Measurements from ENCODE around the gene NUP160. TPM values are rescaled to one million over a fixed set of nuclear protein-coding genes. Genes with fewer than 3 reads are reported as not detected.
"Not testable (repeated sequence)": the region's sequence is repeated elsewhere in the genome, so short reads cannot be mapped to it uniquely, and the experiment has no call there.

The NUP160 gene
- total and polyA plus RNA-seq, 2 donors: 18.8 to 89.7 TPM

DNA sequence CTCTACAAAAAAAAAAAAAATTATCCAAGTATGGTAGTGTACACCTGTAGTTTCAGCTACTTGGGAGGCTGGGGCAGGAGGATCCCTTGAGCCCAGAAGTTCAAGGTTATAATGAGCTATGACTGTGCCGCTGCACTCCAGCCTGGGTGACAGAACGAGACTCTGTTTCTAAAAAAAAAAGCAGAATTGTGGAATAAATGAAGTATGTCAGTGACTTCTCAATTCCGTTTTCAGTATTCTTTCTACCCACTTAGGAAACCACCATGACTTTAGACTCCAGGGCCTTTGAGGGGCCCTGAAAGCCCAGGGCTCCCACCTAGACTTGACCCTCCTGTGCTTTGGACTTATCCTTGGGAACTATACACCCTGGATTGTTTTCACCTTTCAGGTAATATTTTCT lies 6.5 kb upstream of the NUP160 start:
- H3K4me1 ChIP-seq (ENCODE audit: insufficient read depth): no peaks in the 10 kb centered on the region
- H3K36me3 ChIP-seq (ENCODE audit: insufficient read depth): no peaks in the 10 kb centered on the region
- DNase-seq (ENCODE audit: extremely low spot score): no peak
- no peak overlapping the region for H3K27ac ChIP-seq (ENCODE audit: low read depth)
- 89% methylated on average over 3 of the region's 3 CpGs for WGBS
- H3K4me3 ChIP-seq (ENCODE audit: low read depth, low read length): no peak overlapping the region

DNA sequence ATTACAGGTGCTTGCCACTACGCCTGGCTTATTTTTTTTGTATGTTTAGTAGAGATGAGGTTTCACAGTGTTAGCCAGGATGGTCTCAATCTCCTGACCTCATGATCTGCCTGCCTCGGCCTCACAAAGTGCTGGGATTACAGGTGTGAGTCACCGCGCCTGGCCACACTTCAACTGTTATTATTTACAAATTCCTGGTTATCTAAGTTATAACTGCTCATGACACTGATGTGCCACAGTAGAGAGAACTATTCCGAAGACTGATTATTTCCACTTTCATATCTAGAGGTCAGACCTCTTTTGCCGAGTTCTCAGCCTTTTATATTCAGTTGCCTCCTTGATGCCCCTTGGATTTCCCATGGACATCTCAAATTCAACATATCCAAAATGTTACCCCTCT lies 3.9 kb upstream of the NUP160 start:
- no peaks in the 10 kb centered on the region for H3K4me1 ChIP-seq (ENCODE audit: insufficient read depth)
- no peak for DNase-seq (ENCODE audit: extremely low spot score)
- no peak overlapping the region for H3K27ac ChIP-seq (ENCODE audit: low read depth)
- WGBS: 85% methylated on average over 6 of the region's 6 CpGs
- H3K36me3 ChIP-seq (ENCODE audit: insufficient read depth): no peaks in the 10 kb centered on the region
- no peak overlapping the region for H3K4me3 ChIP-seq (ENCODE audit: low read depth, low read length)

DNA sequence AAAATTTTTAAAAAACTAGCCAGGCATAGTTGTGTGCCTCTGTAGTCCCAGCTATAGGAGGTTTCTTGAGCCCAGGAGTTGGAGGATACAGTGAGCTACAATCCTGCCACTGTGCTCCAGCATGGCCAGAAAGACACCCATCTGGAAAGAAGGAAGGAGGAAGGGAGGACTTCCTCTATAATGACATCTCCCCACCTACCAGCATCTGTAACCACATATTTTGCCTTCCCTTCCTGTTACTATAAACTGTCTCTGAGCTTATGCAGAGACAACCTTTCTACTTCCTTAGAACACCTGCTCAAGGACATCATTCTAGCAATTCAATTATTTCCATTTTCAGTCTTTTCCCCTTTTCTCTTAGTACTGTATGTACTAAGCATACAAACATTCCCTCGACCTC lies 2.2 kb upstream of the NUP160 start:
- no peak overlapping the region for H3K4me3 ChIP-seq (ENCODE audit: low read depth, low read length)
- no peaks in the 10 kb centered on the region for H3K36me3 ChIP-seq (ENCODE audit: insufficient read depth)
- H3K27ac ChIP-seq (ENCODE audit: low read depth): no peak overlapping the region
- no peaks in the 10 kb centered on the region for H3K4me1 ChIP-seq (ENCODE audit: insufficient read depth)
- WGBS: 66% methylated on average over 1 of the region's 1 CpG
- DNase-seq (ENCODE audit: extremely low spot score): no peak

DNA sequence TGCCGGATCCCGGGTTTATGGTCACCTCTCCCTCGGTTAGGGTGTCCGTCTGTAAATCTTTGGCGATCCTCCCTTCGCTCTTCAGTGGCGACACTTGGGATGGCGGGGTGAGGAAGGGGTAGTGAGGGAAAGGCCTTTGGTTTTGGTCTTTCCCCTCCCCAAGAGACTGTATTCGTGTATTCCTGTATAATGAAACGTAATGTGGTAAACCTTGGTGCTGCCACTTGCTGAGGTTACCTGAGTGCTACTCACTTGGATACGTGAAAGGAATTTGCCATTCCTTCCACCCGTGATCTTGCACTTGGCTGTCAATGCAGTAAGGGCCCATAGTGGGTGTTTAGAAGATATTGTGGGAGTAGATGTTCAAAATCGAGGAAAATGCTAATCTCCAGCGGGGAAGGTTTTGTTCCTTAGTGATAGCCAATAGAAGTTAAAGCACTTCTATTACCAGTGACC lies 578 bp upstream of the NUP160 start:
- Histone ChIP-seq H3K36me3 (ENCODE audit: insufficient read depth) (no peaks in the 10 kb centered on the region), H3K4me3 (ENCODE audit: low read depth, low read length) (peak overlapping the region; percentile 76), H3K27ac (ENCODE audit: low read depth) (peak overlapping the region; percentile 81), H3K4me1 (ENCODE audit: insufficient read depth) (no peaks in the 10 kb centered on the region)
- WGBS: 3% methylated on average over 14 of the region's 14 CpGs
- no peak for DNase-seq (ENCODE audit: extremely low spot score)

DNA sequence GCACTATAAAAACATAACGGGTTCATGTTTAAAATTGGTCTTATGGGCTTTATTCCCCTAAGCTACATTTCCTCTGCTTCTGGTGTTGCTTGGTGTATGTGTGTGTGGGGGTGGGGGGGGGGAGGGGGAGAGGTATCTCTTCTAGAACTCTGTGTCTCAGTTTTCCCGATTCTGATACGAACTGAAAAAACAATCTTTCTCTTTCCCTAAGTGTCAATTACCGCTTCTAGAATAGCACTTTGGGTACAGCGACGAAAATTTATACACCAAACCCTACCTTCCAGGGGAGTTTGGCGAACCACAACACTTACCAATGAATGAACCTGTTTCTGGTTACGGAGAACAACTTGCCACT lies 636 bp downstream of the NUP160 start:
- DNase-seq (ENCODE audit: extremely low spot score): no peak
- Histone ChIP-seq H3K4me1 (ENCODE audit: insufficient read depth) (no peaks in the 10 kb centered on the region), H3K36me3 (ENCODE audit: insufficient read depth) (no peaks in the 10 kb centered on the region), H3K4me3 (ENCODE audit: low read depth, low read length) (peak overlapping the region; percentile 76), H3K27ac (ENCODE audit: low read depth) (peak overlapping the region; percentile 81)
- 2% methylated on average over 8 of the region's 8 CpGs for WGBS

DNA sequence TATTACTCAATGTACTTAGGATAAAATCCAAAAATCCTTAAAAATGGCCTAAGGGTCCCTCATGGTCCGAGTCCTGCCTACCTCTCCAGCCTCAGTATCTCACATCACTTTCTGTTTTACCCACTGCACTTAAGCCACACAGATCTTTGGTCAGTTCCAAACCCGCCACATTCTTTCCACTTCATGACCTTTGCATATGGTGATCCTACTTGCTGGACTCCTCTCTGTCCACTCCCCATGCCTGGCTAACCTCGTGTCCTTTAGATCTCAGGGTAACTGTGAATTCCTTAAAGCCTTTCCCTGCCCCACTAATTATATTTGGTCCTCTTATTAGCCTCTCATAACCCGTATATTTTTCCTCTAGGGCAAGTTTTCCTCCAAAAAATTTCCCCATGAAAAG lies 1.2 kb downstream of the NUP160 start:
- no peaks in the 10 kb centered on the region for H3K4me1 ChIP-seq (ENCODE audit: insufficient read depth)
- no peak overlapping the region for H3K27ac ChIP-seq (ENCODE audit: low read depth)
- WGBS: 69% methylated on average over 4 of the region's 4 CpGs
- H3K36me3 ChIP-seq (ENCODE audit: insufficient read depth): no peaks in the 10 kb centered on the region
- H3K4me3 ChIP-seq (ENCODE audit: low read depth, low read length): peak overlapping the region; percentile 76
- DNase-seq (ENCODE audit: extremely low spot score): no peak

DNA sequence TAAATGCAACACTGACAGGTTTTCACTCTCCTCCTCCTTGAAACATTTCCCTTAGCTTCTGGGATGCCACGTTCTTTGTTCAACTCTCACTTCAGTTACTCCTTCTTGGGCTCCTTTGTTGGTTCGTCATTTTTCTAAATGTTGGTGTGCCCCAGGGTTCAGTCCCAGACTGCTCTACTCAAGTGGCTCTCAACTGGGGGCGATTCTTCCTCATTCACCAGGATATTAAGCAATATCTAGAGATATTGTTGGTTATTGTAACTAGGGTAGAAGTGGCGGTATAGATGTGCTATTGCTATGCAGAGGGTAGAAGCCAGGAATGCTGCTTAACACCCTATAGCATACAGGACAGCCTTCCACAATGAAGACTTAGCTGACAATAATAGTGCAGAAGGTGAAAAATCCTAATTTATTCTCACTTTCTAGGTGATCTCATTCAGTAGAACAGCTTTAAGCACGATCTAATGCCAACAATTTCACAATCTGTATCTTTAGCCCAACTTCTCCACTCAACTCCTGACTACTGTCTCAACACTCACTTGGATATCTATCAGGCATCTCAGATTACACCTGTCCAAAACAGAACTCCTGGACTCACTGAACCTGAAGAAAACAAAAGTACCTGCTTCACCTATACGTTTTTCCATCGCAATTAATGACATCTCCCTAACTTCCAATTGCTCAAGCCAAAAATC lies 4.6 kb downstream of the NUP160 start:
- Histone ChIP-seq H3K4me3 (ENCODE audit: low read depth, low read length) (no peak overlapping the region), H3K27ac (ENCODE audit: low read depth) (no peak overlapping the region), H3K4me1 (ENCODE audit: insufficient read depth) (no peaks in the 10 kb centered on the region), H3K36me3 (ENCODE audit: insufficient read depth) (peaks cover 2% of the 10 kb centered on the region)
- 89% methylated on average over 7 of the region's 7 CpGs for WGBS
- DNase-seq (ENCODE audit: extremely low spot score): no peak

DNA sequence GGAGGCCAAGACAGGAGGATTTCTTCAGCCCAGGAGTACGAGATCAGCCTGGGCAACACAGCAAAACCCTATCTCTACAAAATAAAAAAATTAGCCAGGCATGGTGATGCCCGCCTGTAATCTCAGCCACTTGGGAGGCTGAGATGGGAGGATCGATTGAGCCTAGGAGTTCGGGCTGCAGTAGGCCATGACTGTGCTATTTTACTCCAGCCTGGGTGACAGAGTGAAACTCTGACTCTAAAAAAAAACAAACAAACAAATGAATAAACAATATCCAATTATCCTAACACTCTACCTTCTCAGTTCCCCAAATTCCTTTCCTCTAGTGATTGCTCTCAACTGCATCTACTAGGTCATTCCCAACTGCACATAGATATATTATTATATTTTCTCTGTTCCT lies 5.4 kb downstream of the NUP160 start:
- Histone ChIP-seq H3K36me3 (ENCODE audit: insufficient read depth) (peaks cover 2% of the 10 kb centered on the region), H3K4me1 (ENCODE audit: insufficient read depth) (no peaks in the 10 kb centered on the region), H3K27ac (ENCODE audit: low read depth) (no peak overlapping the region), H3K4me3 (ENCODE audit: low read depth, low read length) (no peak overlapping the region)
- 94% methylated on average over 4 of the region's 4 CpGs for WGBS
- DNase-seq (ENCODE audit: extremely low spot score): no peak

DNA sequence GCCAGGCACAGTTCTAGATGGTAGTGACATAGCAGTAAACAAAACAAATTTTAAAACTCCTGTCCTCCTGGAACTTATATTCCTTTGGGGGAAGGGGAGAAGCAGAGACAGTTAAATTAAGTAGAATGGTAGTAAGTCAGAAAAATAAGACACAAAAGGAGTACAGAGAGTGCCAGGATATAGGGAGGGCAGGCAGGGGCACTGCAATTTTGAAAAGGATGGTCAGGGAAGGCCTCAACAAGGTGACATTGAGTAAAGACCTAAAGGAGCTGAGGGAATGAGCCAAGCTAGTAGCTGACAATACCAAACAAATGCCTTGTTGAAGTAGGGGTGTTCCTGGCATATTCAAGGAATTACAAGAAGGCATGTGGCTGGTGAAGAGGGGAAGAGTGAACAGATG lies 10.2 kb downstream of the NUP160 start:
- Histone ChIP-seq H3K27ac (ENCODE audit: low read depth) (no peak overlapping the region), H3K4me3 (ENCODE audit: low read depth, low read length) (no peak overlapping the region), H3K4me1 (ENCODE audit: insufficient read depth) (no peaks in the 10 kb centered on the region), H3K36me3 (ENCODE audit: insufficient read depth) (peaks cover 4% of the 10 kb centered on the region)
- DNase-seq (ENCODE audit: extremely low spot score): no peak

DNA sequence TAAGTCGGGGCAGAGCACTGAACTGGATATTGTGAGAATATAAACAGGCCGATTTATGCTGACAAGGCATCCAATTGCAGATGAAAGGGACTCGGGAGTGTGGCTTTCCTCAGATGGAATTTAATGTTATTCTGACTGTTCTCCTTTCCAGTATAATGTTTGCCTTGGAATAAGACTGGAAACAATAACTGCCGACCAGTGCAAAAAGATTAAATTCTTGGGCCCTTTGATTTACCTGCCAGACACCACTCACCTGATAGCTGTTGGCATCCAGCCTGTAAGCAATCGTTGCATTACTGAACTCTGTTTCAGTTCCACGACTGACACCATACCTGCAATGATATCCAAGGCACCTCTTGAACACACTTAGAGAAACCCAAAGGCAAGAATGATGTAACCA lies 10.9 kb downstream of the NUP160 start:
- no peaks in the 10 kb centered on the region for H3K4me1 ChIP-seq (ENCODE audit: insufficient read depth)
- H3K27ac ChIP-seq (ENCODE audit: low read depth): no peak overlapping the region
- H3K4me3 ChIP-seq (ENCODE audit: low read depth, low read length): no peak overlapping the region
- 87% methylated on average over 6 of the region's 6 CpGs for WGBS
- peaks cover 4% of the 10 kb centered on the region for H3K36me3 ChIP-seq (ENCODE audit: insufficient read depth)
- DNase-seq (ENCODE audit: extremely low spot score): no peak

DNA sequence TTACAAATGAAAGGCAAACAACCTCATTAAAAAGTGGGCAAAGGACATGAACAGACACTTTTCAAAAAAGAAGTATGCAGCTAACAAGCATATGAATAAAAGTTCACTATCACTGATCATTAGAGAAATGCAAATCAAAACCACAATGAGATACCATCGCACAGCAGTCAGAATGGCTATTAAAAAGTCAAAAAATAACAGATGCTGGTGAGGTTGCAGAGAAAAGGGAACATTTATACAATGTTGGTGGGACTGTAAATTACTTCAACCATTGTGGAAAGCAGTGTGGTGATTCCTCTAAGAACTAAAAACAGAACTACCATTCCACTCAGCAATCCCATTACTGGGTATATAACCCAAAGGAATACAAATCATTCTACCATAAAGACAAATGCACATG lies 18.1 kb downstream of the NUP160 start:
- 98% methylated on average over 1 of the region's 1 CpG for WGBS
- H3K4me1 ChIP-seq (ENCODE audit: insufficient read depth); H3K27ac ChIP-seq (ENCODE audit: low read depth); DNase-seq (ENCODE audit: extremely low spot score); H3K4me3 ChIP-seq (ENCODE audit: low read depth, low read length); H3K36me3 ChIP-seq (ENCODE audit: insufficient read depth): not testable (repeated sequence)

DNA sequence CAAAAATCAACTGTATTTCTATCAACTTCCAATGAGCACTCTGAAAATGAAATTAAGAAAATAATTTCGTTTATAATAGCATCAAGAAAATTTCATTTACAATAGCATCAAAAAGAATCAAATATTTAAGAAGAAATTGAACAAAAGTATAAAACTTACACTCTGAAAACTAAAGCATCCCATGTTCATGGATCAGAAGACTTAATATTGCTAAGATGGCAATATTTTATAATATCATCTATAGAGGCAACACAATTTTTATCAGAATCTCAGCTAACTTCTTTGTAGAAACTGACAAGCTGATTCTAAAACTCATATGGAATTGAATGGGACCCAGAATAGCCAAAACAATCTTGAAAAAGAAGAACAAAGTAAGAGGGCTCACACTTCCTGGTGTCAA lies 19.9 kb downstream of the NUP160 start:
- Histone ChIP-seq H3K4me1 (ENCODE audit: insufficient read depth) (no peaks in the 10 kb centered on the region), H3K4me3 (ENCODE audit: low read depth, low read length) (no peak overlapping the region), H3K27ac (ENCODE audit: low read depth) (no peak overlapping the region), H3K36me3 (ENCODE audit: insufficient read depth) (peaks cover 3% of the 10 kb centered on the region)
- WGBS: 98% methylated on average over 1 of the region's 1 CpG
- no peak for DNase-seq (ENCODE audit: extremely low spot score)

DNA sequence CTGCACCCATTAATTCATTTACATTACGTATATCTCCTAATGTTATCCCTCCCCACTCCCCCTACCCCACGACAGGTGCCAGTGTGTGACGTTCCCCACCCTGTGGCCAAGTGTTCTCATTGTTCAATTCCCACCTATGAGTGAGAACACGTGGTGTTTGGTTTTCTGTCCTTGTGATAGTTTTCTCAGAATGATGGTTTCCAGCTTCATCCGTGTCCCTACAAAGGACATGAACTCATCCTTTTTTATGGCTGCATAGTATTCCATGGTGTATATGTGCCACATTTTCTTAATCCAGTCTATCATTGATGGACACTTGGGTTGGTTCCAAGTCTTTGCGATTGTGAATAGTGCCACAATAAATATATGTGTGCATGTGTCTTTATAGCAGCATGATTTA lies 25.5 kb downstream of the NUP160 start:
- not testable (repeated sequence) for H3K27ac ChIP-seq (ENCODE audit: low read depth); DNase-seq (ENCODE audit: extremely low spot score); H3K4me3 ChIP-seq (ENCODE audit: low read depth, low read length); H3K36me3 ChIP-seq (ENCODE audit: insufficient read depth); H3K4me1 ChIP-seq (ENCODE audit: insufficient read depth)
- WGBS: 95% methylated on average over 6 of the region's 6 CpGs

DNA sequence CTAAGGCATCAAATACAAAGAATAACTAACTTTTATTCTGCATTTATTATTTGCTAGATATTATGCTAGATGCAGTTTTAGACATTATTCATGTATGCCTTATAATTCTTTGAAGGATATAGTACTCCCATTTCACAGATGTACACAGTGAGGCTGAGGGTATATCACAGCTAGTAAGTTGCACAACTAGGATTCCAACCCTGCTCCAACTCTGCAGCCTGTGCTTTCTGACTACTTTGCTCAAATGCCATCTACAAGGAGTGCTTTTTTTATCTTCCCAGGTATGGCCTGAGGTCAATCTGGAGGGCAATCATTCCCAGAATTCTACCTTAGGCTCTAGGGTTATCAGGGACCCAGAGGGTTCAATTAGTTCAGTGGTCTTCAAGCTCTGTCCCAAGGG lies 28.4 kb downstream of the NUP160 start:
- Histone ChIP-seq H3K36me3 (ENCODE audit: insufficient read depth) (peaks cover 5% of the 10 kb centered on the region), H3K4me3 (ENCODE audit: low read depth, low read length) (no peak overlapping the region), H3K4me1 (ENCODE audit: insufficient read depth) (no peaks in the 10 kb centered on the region), H3K27ac (ENCODE audit: low read depth) (no peak overlapping the region)
- no peak for DNase-seq (ENCODE audit: extremely low spot score)

DNA sequence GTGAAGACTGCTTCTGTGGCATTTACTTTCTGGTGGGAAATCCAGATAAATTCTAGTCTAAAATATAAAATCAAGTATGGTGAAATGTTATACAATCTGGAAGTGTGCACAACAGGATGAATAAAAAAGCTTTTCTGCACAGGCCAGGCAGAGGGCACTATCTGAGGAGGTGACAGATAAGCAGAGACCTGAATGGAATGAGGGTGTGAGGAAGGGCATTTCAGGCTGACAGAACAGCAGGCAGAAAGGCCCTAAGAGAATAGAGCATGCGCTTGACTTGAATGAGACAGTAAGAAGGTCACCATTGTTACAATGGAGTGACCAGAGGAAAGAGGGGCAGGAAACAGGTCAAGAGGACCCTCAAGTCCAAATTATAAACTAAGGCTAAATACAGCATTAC lies 47.4 kb downstream of the NUP160 start:
- H3K4me1 ChIP-seq (ENCODE audit: insufficient read depth): no peaks in the 10 kb centered on the region
- DNase-seq (ENCODE audit: extremely low spot score): no peak
- peaks cover 9% of the 10 kb centered on the region for H3K36me3 ChIP-seq (ENCODE audit: insufficient read depth)
- H3K27ac ChIP-seq (ENCODE audit: low read depth): no peak overlapping the region
- WGBS: 100% methylated on average over 1 of the region's 1 CpG
- H3K4me3 ChIP-seq (ENCODE audit: low read depth, low read length): no peak overlapping the region
